ENCODE measurements around the gene GDNF.
"Not testable (repeated sequence)": the region's sequence is repeated elsewhere in the genome, so short reads cannot be mapped to it uniquely, and the experiment has no call there.

GRCh38 chr5:37795292-37795691 is 44.5 kb downstream of the GDNF start:
- not testable (repeated sequence) for TF ChIP-seq CTCF, POLR2A (IDR thresholded peaks at IDR 0.05)

Measured in esophagus squamous epithelium (tissue), 4 donors.